HG02798 (cell line): ENCODE measurements around the gene GDPD5.

Source experiments
- ATAC-seq: cut with Tn5 transposase; IDR thresholded peaks from one replicate; pipeline ENCODE4 v1.9.1; 2021; ENCODE audit warnings: mild to moderate bottlenecking; ENCODE audit not compliant: unreplicated experiment, poor library complexity

The GDPD5 gene

GRCh38 chr11:75434051-75434450, 91.7 kb downstream of the GDPD5 start:
- ATAC-seq = no peak

GRCh38 chr11:75433443-75433842, 92.3 kb downstream of the GDPD5 start:
- no peak for ATAC-seq

- no peak for ATAC-seq
These were observed 92.8 kb downstream of the GDPD5 start, which contains the start of gene KLHL35 for GRCh38 chr11:75432911-75433321. TSS of gene KLHL35 (minus strand) at chr11:75433203. CDS start at chr11:75430629, 2,574 bp downstream.

GRCh38 chr11:75431533-75432525, 93.9 kb downstream of the GDPD5 start:
- no peak for ATAC-seq

- ATAC-seq = no peak
These were observed 94.8 kb downstream of the GDPD5 start for GRCh38 chr11:75430714-75431532.

- ATAC-seq = peak; percentile 51
These were observed 95.6 kb downstream of the GDPD5 start for GRCh38 chr11:75429902-75430713.

GRCh38 chr11:75429641-75429901, 96.2 kb downstream of the GDPD5 start:
- ATAC-seq = no peak

- ATAC-seq = no peak
These were observed 96.6 kb downstream of the GDPD5 start for GRCh38 chr11:75428989-75429640.

- no peak for ATAC-seq
These were observed 97.4 kb downstream of the GDPD5 start for GRCh38 chr11:75428281-75428724.

- no peak for ATAC-seq
These were observed 98.6 kb downstream of the GDPD5 start for GRCh38 chr11:75427181-75427580.

GRCh38 chr11:75426720-75427086, 99.0 kb downstream of the GDPD5 start:
- ATAC-seq = no peak

GRCh38 chr11:75425422-75425821, 100.3 kb downstream of the GDPD5 start:
- ATAC-seq = no peak

GRCh38 chr11:75424396-75424795, 101.3 kb downstream of the GDPD5 start:
- ATAC-seq = no peak

- ATAC-seq = no peak
These were observed 102.0 kb downstream of the GDPD5 start for GRCh38 chr11:75423721-75424120.

GRCh38 chr11:75422248-75423231, 103.2 kb downstream of the GDPD5 start:
- no peak for ATAC-seq

GRCh38 chr11:75421902-75422247, 103.9 kb downstream of the GDPD5 start:
- ATAC-seq = no peak

- ATAC-seq = no peak
These were observed 104.6 kb downstream of the GDPD5 start for GRCh38 chr11:75421035-75421602.

GRCh38 chr11:75420224-75421034, 105.3 kb downstream of the GDPD5 start:
- no peak for ATAC-seq
